HepG2 (cell line): ENCODE data around the gene SEZ6L.

Experiments
- DR1 ChIP-seq: sonication (generic); formaldehyde crosslinking; IDR thresholded peaks from 2 replicates; pipeline ENCODE4 v1.8.0; 2021; ENCODE audit warnings: mild to moderate bottlenecking, missing genetic modification reagents, inconsistent platforms
- POLR2AphosphoS5 ChIP-seq: IDR thresholded peaks from 2 replicates; pipeline ENCODE4 v1.6.1; 2012; ENCODE audit warnings: low read depth, low read length

DNA sequence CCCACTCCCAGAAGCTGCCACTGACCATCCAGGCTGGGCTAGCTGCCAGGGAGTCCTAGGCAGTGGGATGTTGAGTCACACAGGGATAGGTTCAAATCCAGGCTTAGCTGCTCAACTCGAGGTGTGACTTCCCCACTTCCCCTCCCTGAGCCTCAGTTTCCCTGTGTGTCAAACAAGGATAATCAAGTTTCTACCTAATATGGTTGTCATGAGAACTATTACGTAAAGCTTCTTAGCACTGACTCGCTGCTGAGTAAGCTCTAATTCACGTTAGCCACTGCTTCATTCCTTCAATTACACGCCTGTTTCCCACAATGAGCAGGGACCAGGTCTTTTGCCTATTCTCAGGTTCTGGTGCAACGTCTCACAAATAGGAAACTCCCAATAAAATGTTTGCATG, 67.7 kb downstream of the SEZ6L start:
- TF ChIP-seq POLR2AphosphoS5 (no peak), DR1 (CRISPR knock-in tag) (no peak)
